ENCODE measurements around the gene HCST. TPM values are rescaled to one million over a fixed set of nuclear protein-coding genes. Genes with fewer than 3 reads are reported as not detected.
A peak's percentile ranks its signal among the peaks of the same experiment; 100 is the strongest.
"Not testable (repeated sequence)": the region's sequence is repeated elsewhere in the genome, so short reads cannot be mapped to it uniquely, and the experiment has no call there.

The HCST gene
- total RNA-seq, 2 donors from 2014 or later, result 45.5 to 47.6 TPM

DNA sequence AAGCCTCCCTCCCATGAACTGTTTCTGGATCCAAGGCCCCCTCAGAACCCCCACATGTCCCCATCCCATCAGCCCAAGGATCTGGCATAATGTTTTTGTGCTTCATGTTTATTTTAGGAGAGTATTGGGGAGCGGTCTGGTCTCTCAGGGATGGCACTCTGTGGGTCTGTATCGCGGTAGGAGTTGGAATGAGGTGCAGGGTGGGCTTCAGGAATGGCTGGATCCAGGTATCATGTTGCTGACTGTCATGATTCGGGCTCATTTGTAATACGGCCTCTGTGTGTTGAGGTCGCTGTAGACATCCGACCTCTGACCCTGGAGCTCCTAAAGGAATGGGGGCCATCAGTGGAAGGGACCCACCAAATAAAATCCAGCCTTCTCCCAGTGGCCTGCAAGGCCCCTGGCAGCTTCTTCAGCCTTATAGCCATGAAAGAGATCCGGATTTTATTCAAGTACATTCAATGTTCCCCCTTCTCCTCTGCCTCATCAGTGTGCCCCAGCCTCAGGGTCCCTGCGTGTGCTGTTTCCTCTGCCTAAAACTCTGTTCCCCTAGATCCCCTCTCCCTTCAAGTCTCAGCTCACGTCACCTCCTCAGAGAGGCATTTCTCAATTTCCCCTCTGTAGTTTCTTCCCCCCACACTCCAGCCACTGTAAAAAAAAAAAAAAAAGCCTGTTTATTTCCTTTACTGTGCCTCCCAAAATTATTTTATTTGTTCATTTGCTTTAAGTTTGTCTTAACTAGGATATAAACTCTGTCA is 2.2 kb downstream of the HCST start:
- peaks cover 13% of the 10 kb centered on the region for H3K36me3 Mint-ChIP-seq (ENCODE audit: low read depth)
- no peak for ATAC-seq (replicated peaks)
- H3K9me3 Mint-ChIP-seq, result no peaks in the 10 kb centered on the region
- no peaks in the 10 kb centered on the region for H3K27me3 Mint-ChIP-seq
- H3K4me1 Mint-ChIP-seq, result peaks cover 26% of the 10 kb centered on the region
- peak overlapping the region; percentile 81 for H3K4me3 Mint-ChIP-seq
- peak overlapping the region; percentile 64 for H3K27ac Mint-ChIP-seq

DNA sequence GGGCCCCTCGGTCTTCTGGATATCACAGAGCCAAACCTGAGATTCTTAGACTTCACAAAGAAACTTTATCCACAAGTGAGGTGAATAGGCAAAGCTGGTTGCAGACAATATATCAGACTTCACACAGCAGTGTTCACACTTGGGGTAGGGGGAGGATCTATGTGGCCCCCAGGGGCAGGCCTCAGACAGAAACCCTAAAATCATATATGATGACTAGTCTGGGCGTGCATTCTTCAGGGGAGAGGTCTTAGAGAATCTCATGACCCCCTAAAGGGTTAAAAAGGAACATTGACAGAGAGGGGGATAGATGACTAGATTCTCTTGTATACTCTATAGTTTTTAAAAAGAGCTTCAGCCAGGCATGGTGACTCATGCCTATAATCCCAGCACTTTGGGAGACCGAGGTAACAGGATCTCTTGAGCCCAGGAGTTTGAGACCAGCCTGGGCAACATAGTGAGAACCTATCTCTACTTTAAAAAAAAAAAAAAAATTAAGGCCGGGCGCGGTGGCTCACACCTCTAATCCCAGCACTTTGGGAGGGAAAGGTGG is 2.9 kb downstream of the HCST start:
- H3K4me1 Mint-ChIP-seq, result peaks cover 26% of the 10 kb centered on the region
- peak overlapping the region; percentile 64 for H3K27ac Mint-ChIP-seq
- H3K27me3 Mint-ChIP-seq, result no peaks in the 10 kb centered on the region
- ATAC-seq (replicated peaks), result no peak
- no peaks in the 10 kb centered on the region for H3K9me3 Mint-ChIP-seq
- H3K36me3 Mint-ChIP-seq (ENCODE audit: low read depth), result peaks cover 10% of the 10 kb centered on the region
- peak overlapping the region; percentile 81 for H3K4me3 Mint-ChIP-seq

DNA sequence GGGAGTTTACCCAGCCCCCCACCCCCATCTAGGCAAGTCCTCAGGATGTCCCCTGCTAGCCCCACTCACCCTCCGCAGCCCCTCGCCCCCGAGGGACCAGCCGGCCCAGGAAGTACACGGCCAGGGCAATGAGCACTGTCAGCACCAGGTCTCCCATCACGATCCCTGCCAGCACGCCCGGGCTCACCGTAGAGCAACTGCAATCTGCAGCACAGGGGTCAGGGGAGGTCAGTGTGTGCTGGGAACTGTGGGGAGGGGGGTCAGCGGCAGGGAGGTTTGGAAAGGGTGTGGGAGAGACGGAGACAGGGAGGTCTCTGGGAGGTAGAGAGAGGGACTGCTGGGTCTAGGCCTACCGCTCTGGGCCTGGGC is 5.0 kb downstream of the HCST start:
- peaks cover 19% of the 10 kb centered on the region for H3K4me1 Mint-ChIP-seq
- no peaks in the 10 kb centered on the region for H3K9me3 Mint-ChIP-seq
- no peaks in the 10 kb centered on the region for H3K27me3 Mint-ChIP-seq
- H3K36me3 Mint-ChIP-seq (ENCODE audit: low read depth), result peaks cover 10% of the 10 kb centered on the region
- ATAC-seq (replicated peaks), result no peak
- no peak overlapping the region for H3K4me3 Mint-ChIP-seq
- H3K27ac Mint-ChIP-seq, result no peak overlapping the region

DNA sequence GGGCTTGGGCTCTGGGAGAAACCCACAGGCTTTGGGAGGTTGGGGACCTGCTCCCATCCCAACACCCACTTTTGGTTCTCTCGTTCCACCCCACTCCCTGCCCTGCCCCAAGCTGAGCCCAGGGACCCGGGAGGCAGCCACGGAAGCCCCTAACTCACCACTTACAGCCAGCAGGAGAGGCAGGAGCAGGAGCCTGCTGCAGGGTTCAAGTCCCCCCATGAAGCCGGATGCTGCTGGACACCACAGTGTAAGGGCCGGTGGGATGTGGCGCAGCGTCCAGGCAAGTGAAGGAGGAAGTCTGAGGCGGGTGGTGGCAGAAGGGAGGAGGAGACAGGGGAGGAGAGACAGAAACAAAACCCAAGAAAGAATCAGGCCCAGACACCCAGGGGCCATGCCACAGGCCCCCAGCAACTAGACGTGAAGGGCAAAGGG is 5.7 kb downstream of the HCST start, which contains the start of gene TYROBP:
Gene TYROBP (minus strand): TSS at position 286 of the 432 bp plus-strand sequence. CDS start 67 bp downstream, at position 219.
- Mint-ChIP-seq H3K36me3 (ENCODE audit: low read depth) (peaks cover 8% of the 10 kb centered on the region), H3K4me3 (no peak within 1 kb of the TSS), H3K4me1 (peaks cover 19% of the 10 kb centered on the region), H3K27ac (no peak within 1 kb of the TSS), H3K27me3 (no peaks in the 10 kb centered on the region), H3K9me3 (no peaks in the 10 kb centered on the region)
- ATAC-seq (replicated peaks), result no peak

DNA sequence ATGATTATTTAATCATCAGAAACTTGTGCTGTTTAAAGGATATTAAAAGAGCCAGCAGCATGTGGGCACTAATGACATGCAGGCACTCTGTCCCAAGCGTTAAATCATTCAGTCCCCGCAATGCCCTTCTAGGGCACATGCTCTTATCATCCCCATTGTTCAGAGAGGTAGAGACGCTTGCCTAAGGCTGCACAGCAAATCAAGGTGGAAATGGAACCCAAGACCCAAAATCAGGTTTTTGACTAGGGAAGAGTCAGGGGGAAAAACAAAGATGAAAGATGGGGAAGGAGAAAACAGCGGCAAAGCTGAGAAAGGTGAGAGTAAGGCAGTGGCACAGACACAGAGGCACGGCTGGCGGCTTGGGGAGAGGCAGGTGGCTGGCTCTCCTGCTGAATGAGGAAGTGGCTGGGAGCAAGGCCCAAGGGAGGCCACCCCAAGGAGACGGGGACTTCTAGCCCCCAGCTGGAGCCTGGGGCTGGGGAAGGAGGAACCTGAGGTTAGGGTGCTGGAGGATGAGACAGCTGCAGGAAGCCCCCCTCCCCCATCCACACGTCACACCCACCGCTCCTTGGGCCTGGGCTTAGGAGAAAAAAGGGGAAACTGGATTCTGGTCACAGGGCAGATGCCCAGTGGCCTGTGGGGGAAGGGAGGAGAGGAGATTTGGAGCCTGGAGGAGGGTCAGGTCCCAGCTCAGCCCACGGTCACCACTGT is 6.8 kb downstream of the HCST start:
- H3K27me3 Mint-ChIP-seq, result no peaks in the 10 kb centered on the region
- H3K36me3 Mint-ChIP-seq (ENCODE audit: low read depth), result no peaks in the 10 kb centered on the region
- no peak for ATAC-seq (replicated peaks)
- H3K27ac Mint-ChIP-seq, result no peak overlapping the region
- H3K4me1 Mint-ChIP-seq, result peaks cover 12% of the 10 kb centered on the region
- no peak overlapping the region for H3K4me3 Mint-ChIP-seq
- no peaks in the 10 kb centered on the region for H3K9me3 Mint-ChIP-seq

DNA sequence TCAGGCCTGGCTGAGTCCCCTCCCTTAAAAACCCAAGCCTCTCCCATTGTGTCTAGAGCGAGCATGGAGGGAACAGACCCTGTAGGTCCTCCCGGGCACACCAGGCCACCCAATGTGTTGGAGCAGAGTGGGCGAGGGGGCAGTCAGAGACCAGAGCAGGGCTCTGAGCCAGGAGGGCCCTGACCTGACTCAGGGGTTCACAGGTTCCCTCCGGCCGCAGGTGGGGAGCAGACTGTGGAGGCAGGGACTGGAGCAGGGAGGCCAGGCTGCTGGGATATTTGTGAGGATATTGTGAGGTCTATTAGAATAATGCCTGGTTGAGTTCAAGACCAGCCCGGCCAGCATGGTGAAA is 7.3 kb downstream of the HCST start:
- ATAC-seq (replicated peaks), result no peak
- Mint-ChIP-seq H3K4me1 (peaks cover 6% of the 10 kb centered on the region), H3K36me3 (ENCODE audit: low read depth) (no peaks in the 10 kb centered on the region), H3K27ac (no peak overlapping the region), H3K27me3 (no peaks in the 10 kb centered on the region), H3K4me3 (no peak overlapping the region), H3K9me3 (no peaks in the 10 kb centered on the region)

DNA sequence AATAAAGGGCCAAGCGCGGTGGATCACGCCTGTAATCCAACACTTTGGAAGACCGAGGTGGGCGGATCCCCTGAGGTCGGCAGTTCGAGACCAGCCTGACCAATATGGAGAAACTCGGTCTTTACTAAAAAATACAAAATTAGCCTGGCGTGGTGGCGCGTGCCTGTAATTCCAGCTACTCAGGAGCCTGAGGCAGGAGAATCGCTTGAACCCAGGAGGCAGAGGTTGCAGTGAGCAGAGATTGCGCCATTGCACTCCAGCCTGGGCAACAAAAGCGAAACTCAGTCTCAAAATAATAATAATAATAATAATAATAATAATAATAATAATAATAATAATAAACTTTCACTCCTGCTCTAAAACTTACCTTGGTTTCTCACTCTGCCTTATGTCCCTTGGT is 8.0 kb downstream of the HCST start:
- not testable (repeated sequence) for ATAC-seq (replicated peaks); H3K27ac Mint-ChIP-seq; H3K4me3 Mint-ChIP-seq; H3K9me3 Mint-ChIP-seq; H3K27me3 Mint-ChIP-seq; H3K4me1 Mint-ChIP-seq; H3K36me3 Mint-ChIP-seq (ENCODE audit: low read depth)

DNA sequence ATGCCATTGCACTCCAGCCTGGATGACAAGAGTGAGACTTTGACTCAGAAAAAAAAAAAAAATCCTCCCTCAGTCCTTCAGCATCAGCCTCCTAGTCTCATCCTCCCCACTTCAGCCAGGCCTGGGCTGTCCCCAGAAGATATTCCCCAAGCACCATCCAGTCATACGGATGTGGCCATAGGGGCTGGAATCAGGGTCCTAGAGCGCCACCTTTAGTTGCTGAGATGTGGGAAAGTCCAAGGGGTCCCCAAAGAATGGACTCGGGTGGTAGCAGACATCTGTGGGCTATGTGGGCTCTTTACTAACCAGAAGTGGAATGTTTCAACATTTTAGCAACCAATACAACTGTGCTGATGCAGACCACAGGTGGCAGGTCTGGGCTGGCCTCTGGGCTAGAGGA is 8.8 kb downstream of the HCST start:
- Mint-ChIP-seq H3K4me1 (no peaks in the 10 kb centered on the region), H3K4me3 (no peak overlapping the region), H3K36me3 (ENCODE audit: low read depth) (no peaks in the 10 kb centered on the region), H3K9me3 (no peaks in the 10 kb centered on the region), H3K27ac (no peak overlapping the region), H3K27me3 (no peaks in the 10 kb centered on the region)
- no peak for ATAC-seq (replicated peaks)

DNA sequence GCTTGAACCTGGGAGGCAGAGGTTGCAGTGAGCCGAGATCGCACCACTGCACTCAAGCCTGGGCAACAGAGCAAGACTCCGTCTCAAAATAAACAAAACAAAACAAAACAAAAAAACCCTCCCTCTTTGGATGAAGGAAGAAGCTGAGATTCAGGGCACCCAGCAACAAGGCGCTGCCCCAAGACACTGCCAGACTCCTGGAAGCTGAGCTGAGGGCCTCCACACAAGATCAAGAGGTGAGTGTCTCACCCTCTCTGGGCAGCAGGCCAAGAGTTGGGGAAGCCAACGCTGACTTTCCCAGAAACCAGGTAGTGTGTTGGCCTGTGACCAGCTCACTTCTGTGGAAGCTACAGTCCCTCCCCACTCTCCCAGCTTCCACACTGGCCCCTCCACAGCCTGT is 9.5 kb downstream of the HCST start:
- no peak overlapping the region for H3K27ac Mint-ChIP-seq
- no peaks in the 10 kb centered on the region for H3K9me3 Mint-ChIP-seq
- H3K4me3 Mint-ChIP-seq, result no peak overlapping the region
- H3K36me3 Mint-ChIP-seq (ENCODE audit: low read depth), result no peaks in the 10 kb centered on the region
- H3K4me1 Mint-ChIP-seq, result no peaks in the 10 kb centered on the region
- no peaks in the 10 kb centered on the region for H3K27me3 Mint-ChIP-seq
- peak; percentile 67 for ATAC-seq (replicated peaks)

DNA sequence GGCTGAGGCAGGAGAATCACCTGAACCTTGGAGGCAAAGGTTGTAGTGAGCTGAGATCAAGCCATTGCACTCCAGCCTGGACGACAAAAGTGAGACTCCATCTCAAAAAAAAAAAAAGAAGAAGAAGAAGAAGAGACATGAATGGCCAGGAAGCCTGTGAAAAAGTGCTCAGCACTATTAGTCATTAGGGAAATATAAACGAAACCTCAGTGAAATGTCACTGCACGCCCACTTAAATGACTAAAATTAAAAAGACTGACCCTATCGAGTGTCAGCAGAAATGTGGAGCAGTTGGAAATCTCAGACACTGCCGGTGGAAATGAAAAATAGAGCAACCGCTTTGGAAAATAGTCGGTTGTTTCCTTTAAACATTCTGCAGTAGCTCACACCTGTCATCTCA is 11.3 kb downstream of the HCST start:
- peak; percentile 76 for ATAC-seq (replicated peaks)
- no peak overlapping the region for H3K27ac Mint-ChIP-seq
- no peaks in the 10 kb centered on the region for H3K9me3 Mint-ChIP-seq
- H3K4me3 Mint-ChIP-seq, result peak overlapping the region; percentile 48
- H3K27me3 Mint-ChIP-seq, result no peaks in the 10 kb centered on the region
- H3K36me3 Mint-ChIP-seq (ENCODE audit: low read depth), result no peaks in the 10 kb centered on the region
- no peaks in the 10 kb centered on the region for H3K4me1 Mint-ChIP-seq

DNA sequence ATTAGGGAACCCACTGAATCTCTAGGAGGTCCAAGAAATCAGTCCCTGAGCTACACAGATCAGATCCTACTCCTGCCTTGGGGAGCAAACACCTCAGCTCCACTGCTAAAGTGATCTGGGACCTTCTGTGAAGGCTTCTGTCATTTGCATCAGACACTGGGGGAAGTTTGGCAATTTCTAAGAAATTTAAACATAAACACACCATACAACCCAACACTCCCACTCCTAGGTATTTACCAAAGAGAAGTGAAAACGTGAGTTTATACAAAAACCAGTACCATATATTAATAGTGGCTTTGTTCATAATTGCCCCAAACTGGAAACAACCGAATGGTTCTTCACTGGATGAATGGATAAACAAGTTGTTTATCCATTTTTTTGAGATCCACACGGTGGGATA is 13.1 kb downstream of the HCST start:
- H3K4me3 Mint-ChIP-seq, result no peak overlapping the region
- H3K36me3 Mint-ChIP-seq (ENCODE audit: low read depth), result no peaks in the 10 kb centered on the region
- peak; percentile 32 for ATAC-seq (replicated peaks)
- no peaks in the 10 kb centered on the region for H3K27me3 Mint-ChIP-seq
- no peaks in the 10 kb centered on the region for H3K4me1 Mint-ChIP-seq
- H3K27ac Mint-ChIP-seq, result no peak overlapping the region
- no peaks in the 10 kb centered on the region for H3K9me3 Mint-ChIP-seq

DNA sequence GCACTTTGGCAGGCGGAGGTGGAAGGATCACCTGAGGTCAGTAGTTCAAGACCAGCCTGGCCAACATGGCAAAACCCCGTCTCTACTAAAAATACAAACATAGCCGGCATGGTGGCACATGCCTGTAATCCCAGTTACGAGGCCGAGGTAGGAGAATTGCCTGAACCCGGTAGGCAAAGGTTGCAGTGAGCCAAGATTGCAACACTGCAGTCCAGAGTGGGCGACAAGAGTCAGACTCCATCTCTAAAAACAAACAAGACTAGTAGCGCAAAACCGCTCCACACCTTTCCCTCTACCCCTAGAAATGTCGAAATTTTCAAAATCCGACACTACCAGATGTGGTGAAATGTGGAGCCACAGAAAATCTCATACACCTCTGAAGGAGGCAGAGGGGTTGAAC is 17.0 kb downstream of the HCST start:
- Mint-ChIP-seq H3K27me3 (no peaks in the 10 kb centered on the region), H3K27ac (no peak overlapping the region), H3K4me3 (no peak overlapping the region)

DNA sequence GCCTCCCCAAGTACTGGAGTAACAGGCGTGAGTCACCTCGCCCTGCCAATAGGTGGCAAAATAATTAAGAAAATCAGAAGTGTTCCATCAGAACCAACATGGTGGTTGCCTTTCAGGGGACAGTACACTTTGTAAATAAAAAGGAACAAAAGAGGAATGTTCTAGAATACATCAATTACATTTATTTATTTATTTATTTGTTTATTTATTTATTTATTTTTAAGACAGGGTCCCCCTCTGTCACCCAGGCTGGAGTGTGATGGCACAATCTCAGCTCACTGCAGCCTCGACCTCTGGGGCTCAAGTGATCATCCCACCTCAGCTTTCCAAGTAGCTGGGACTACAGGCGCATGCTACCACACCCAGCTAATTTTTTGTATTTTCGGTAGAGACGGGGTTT is 18.7 kb downstream of the HCST start:
- Mint-ChIP-seq H3K27me3 (no peaks in the 10 kb centered on the region), H3K36me3 (ENCODE audit: low read depth) (no peaks in the 10 kb centered on the region), H3K9me3 (peaks cover 4% of the 10 kb centered on the region), H3K27ac (no peak overlapping the region), H3K4me3 (no peak overlapping the region), H3K4me1 (no peaks in the 10 kb centered on the region)
- ATAC-seq (replicated peaks), result no peak

More for the DNA sequence above, 17.0 kb downstream of the HCST start:
- Mint-ChIP-seq H3K9me3 (no peaks in the 10 kb centered on the region), H3K4me1 (no peaks in the 10 kb centered on the region), H3K36me3 (ENCODE audit: low read depth) (no peaks in the 10 kb centered on the region)
- no peak for ATAC-seq (replicated peaks)

DNA sequence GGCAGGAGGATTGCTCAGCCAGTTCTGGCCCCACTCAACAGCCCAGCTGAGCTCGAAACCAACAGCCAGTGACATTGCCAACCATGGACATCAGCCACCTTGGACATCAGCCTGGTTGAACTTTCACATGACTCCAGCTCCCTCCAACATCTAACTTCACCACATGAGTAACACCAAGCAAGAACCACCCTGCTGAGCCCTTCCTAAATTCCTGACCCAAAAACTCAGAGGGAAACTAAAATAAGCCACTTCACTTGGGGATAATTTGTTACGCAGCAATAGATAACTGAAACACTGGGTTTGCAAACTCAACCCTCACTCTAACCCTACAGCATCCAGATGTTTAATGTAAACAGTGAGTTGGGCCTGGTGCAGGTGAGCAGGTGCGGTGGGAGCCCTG is 23.2 kb downstream of the HCST start:
- H3K9me3 Mint-ChIP-seq, result peaks cover 8% of the 10 kb centered on the region
- H3K36me3 Mint-ChIP-seq (ENCODE audit: low read depth), result no peaks in the 10 kb centered on the region
- peaks cover 12% of the 10 kb centered on the region for H3K4me1 Mint-ChIP-seq
- H3K27ac Mint-ChIP-seq, result no peak overlapping the region
- H3K4me3 Mint-ChIP-seq, result no peak overlapping the region
- ATAC-seq (replicated peaks), result no peak
- no peaks in the 10 kb centered on the region for H3K27me3 Mint-ChIP-seq

DNA sequence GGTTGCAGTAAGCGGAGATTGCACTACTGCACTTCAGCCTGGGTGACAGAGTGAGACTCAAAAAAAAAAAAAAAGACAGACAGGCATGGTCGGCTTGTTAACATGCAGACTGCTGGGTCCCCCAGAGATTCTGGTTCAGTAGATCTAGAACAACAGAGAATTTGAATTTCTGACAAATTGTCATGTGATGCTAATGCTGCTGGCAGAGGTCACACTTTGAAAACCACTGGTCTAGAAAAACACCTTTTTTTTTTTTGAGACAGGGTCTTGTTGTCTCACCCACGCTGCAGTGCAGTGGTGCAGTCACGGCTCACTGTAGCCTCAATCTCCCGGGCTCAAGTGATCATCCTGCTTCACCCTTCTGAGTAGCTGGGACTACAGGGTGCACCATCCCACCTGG is 26.2 kb downstream of the HCST start:
- H3K27ac Mint-ChIP-seq, result no peak overlapping the region

More for the DNA sequence above, 26.2 kb downstream of the HCST start:
- H3K9me3 Mint-ChIP-seq, result peaks cover 8% of the 10 kb centered on the region
- H3K4me3 Mint-ChIP-seq, result no peak overlapping the region
- no peaks in the 10 kb centered on the region for H3K36me3 Mint-ChIP-seq (ENCODE audit: low read depth)
- H3K27me3 Mint-ChIP-seq, result no peaks in the 10 kb centered on the region
- peaks cover 25% of the 10 kb centered on the region for H3K4me1 Mint-ChIP-seq
- no peak for ATAC-seq (replicated peaks)

Measured in activated T-helper 17 cell treated with anti-CD3 and anti-CD28 coated beads, Interleukin-2, amount 50 U/mL, for 72 hours (primary cell).